ENCODE results near the gene SLC7A5. TPM values are rescaled to one million over a fixed set of nuclear protein-coding genes. Genes with fewer than 3 reads are reported as not detected.
"Not testable (repeated sequence)": the region's sequence is repeated elsewhere in the genome, so short reads cannot be mapped to it uniquely, and the experiment has no call there.

The SLC7A5 gene
- total RNA-seq, 1 donor from 2014 or later = 169 TPM

GRCh38 chr16:87817910-87818309 lies 51.4 kb downstream of the SLC7A5 start:
- no peak overlapping the region for H3K4me3 ChIP-seq (ENCODE audit: low read depth, low read length)
- no peak for FAIRE-seq
- TF ChIP-seq CTCF (IDR thresholded peaks at IDR 0.05; ENCODE audit: insufficient read depth, low read length, severe bottlenecking) = no peak
- H3K36me3 ChIP-seq (ENCODE audit: control insufficient read depth, insufficient read depth, low read length) = no peaks in the 10 kb centered on the region
- DNase-seq (ENCODE audit: low read depth) = no peak
- no peaks in the 10 kb centered on the region for H3K27me3 ChIP-seq (ENCODE audit: control insufficient read depth, insufficient read depth, low read length)

GRCh38 chr16:87817370-87817769 lies 51.9 kb downstream of the SLC7A5 start:
- not testable (repeated sequence) for H3K4me3 ChIP-seq (ENCODE audit: low read depth, low read length); DNase-seq (ENCODE audit: low read depth); FAIRE-seq; H3K36me3 ChIP-seq (ENCODE audit: control insufficient read depth, insufficient read depth, low read length); H3K27me3 ChIP-seq (ENCODE audit: control insufficient read depth, insufficient read depth, low read length)

- Histone ChIP-seq H3K27me3 (ENCODE audit: control insufficient read depth, insufficient read depth, low read length) (no peaks in the 10 kb centered on the region), H3K36me3 (ENCODE audit: control insufficient read depth, insufficient read depth, low read length) (no peaks in the 10 kb centered on the region), H3K4me3 (ENCODE audit: low read depth, low read length) (no peak overlapping the region)
- DNase-seq (ENCODE audit: low read depth) (no peak), FAIRE-seq (no peak)
- TF ChIP-seq CTCF (IDR thresholded peaks at IDR 0.05; ENCODE audit: insufficient read depth, low read length, severe bottlenecking) = no peak
Measured at GRCh38 chr16:87816507-87817100, 52.7 kb downstream of the SLC7A5 start.

GRCh38 chr16:87815567-87815966 lies 53.7 kb downstream of the SLC7A5 start:
- no peak for DNase-seq (ENCODE audit: low read depth)
- Histone ChIP-seq H3K27me3 (ENCODE audit: control insufficient read depth, insufficient read depth, low read length) (no peaks in the 10 kb centered on the region), H3K36me3 (ENCODE audit: control insufficient read depth, insufficient read depth, low read length) (no peaks in the 10 kb centered on the region), H3K4me3 (ENCODE audit: low read depth, low read length) (no peak overlapping the region)
- no peak for TF ChIP-seq CTCF (IDR thresholded peaks at IDR 0.05; ENCODE audit: insufficient read depth, low read length, severe bottlenecking)
- no peak for FAIRE-seq

DNA sequence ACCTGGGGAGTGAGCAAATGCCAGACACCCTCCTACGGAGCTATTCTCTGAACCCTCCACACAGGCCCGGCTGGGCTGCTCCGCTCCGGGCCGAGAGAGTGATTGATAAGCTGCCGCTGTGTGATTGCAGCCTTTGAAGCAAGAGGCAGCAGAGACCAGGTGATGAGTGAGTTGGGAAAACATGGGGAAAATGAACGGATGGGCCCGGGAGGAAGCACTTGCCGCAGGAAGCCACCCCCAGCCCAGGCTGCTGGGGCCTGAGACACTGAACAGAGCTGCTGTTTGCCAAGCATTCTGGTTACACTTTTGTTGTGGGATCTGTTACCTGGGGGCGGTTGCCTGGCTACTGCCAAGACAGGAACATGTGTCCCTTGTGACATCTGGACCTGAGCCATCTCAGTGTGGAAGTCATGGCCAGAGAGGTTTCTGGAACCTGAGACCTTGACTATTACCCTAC lies 57.1 kb downstream of the SLC7A5 start:
- no peak for TF ChIP-seq CTCF (IDR thresholded peaks at IDR 0.05; ENCODE audit: insufficient read depth, low read length, severe bottlenecking)
- no peak for DNase-seq (ENCODE audit: low read depth)
- H3K27me3 ChIP-seq (ENCODE audit: control insufficient read depth, insufficient read depth, low read length) = no peaks in the 10 kb centered on the region
- no peak for FAIRE-seq
- no peak overlapping the region for H3K4me3 ChIP-seq (ENCODE audit: low read depth, low read length)
- no peaks in the 10 kb centered on the region for H3K36me3 ChIP-seq (ENCODE audit: control insufficient read depth, insufficient read depth, low read length)

- FAIRE-seq; H3K36me3 ChIP-seq (ENCODE audit: control insufficient read depth, insufficient read depth, low read length); H3K4me3 ChIP-seq (ENCODE audit: low read depth, low read length); DNase-seq (ENCODE audit: low read depth); H3K27me3 ChIP-seq (ENCODE audit: control insufficient read depth, insufficient read depth, low read length): not testable (repeated sequence)
Measured at GRCh38 chr16:87811454-87811853, 57.9 kb downstream of the SLC7A5 start.

All from bronchial epithelial cell (primary cell).